Measurements from ENCODE around the gene RIIAD1. TPM values are rescaled to one million over a fixed set of nuclear protein-coding genes. Genes with fewer than 3 reads are reported as not detected.

Gene RIIAD1
- total and polyA plus RNA-seq, 3 experiments from 2014 or later, result not detected

DNA sequence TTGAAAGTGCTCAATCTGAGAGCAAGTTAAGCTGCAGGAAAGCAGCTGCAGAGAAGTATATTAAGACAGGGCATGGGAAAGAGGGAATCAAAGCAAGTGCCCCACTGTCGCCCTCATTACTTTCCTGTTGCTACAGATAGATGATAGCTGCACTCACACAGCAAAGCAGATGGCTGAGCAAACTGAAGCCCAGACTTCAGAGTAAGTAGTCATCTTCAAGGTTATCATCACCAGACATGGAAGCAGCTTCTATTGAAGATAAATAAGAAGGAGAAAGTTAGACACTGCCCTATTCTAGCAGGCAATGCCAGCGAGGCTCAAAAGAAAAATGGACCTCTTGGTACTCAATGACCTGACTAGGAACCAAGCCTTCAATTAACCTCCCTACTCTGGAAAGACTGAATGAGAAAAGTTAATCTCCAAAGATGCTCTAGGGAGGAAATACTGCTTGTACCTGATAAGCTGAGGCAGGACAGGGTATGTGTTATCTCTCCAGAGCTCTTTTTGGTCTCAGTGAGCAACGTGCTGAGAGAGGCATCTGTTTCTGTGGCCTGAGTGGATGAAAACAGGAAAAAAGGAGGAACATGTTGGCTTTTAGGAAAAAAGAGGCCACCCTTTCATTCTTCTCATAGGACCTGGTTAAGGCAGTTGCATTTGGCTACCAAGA is 53.1 kb downstream of the RIIAD1 start:
- H3K27me3 ChIP-seq (ENCODE audit: insufficient read depth, low read length, poor library complexity, severe bottlenecking), result no peaks in the 10 kb centered on the region
- Mint-ChIP-seq H3K27ac (no peak overlapping the region), H3K4me1 (no peaks in the 10 kb centered on the region)

DNA sequence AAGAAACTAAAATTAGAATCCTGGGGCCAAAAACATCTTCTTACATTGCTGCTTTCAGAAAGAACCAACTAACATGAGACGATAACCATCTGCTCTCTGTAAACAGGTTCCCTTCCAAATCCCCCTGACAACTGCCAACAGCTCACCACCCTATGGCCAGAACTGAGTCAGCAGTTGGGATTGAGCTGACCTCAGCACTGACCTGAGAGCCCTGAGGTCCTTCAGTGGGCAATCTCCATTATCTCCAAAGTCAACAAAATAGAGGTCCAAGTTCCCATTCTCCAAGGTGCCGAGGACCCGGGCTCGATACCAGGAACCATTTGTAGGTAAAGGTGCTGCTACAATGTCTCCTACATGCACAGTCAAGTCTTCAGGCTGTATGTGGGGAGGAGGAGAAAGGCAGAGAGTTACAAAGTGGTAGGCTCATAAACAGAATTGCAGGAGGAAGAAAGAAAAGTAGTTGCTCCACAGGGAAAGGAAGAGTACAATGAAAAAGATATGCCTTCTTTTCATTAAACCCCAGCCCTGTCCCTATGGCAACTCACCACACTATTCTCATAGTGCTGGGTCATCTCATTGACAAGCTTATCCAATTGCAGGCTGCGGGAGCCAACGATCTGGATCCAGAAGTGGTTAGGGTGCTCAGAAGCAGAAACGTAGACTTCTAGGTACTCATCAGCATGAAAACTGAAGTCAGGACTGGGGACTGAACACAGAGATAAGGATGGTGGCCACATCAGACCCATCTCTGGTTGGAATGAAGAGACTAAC is 54.8 kb downstream of the RIIAD1 start:
- no peaks in the 10 kb centered on the region for H3K4me1 Mint-ChIP-seq
- H3K27me3 Mint-ChIP-seq, result no peaks in the 10 kb centered on the region
- Histone ChIP-seq H3K27me3 (ENCODE audit: insufficient read depth, low read length, poor library complexity, severe bottlenecking) (no peaks in the 10 kb centered on the region), H3K4me1 (ENCODE audit: insufficient read depth, low read length) (no peaks in the 10 kb centered on the region), H3K36me3 (ENCODE audit: insufficient read depth, low read length) (peaks cover 35% of the 10 kb centered on the region), H3K4me3 (ENCODE audit: low read length) (no peak overlapping the region), H3K27ac (ENCODE audit: low read depth, low read length) (no peak overlapping the region), H3K9me3 (ENCODE audit: low read length) (no peaks in the 10 kb centered on the region)
- DNase-seq, result no peak
- H3K9me3 Mint-ChIP-seq, result no peaks in the 10 kb centered on the region
- no peak overlapping the region for H3K4me3 Mint-ChIP-seq
- peaks cover 8 to 78% (median 31%) of the 10 kb centered on the region in 3 donors for H3K36me3 Mint-ChIP-seq
- H3K27ac Mint-ChIP-seq, result peak overlapping the region in 1 of 8 donors; percentile 50
- ChIA-PET POLR2A (no interaction called here), CTCF (interaction anchor here (1.4 kb wide), 1 partner anchor 13 kb away, joined by 4 read pairs; no protein-coding TSS in a partner anchor)

More for the DNA sequence above, 53.1 kb downstream of the RIIAD1 start:
- H3K9me3 Mint-ChIP-seq, result no peaks in the 10 kb centered on the region
- H3K27me3 Mint-ChIP-seq, result no peaks in the 10 kb centered on the region
- Histone ChIP-seq H3K36me3 (ENCODE audit: insufficient read depth, low read length) (peaks cover 35% of the 10 kb centered on the region), H3K4me3 (ENCODE audit: low read length) (no peak overlapping the region), H3K27ac (ENCODE audit: low read depth, low read length) (no peak overlapping the region), H3K4me1 (ENCODE audit: insufficient read depth, low read length) (no peaks in the 10 kb centered on the region), H3K9me3 (ENCODE audit: low read length) (no peaks in the 10 kb centered on the region)
- ChIA-PET POLR2A (no interaction called here), CTCF (interaction anchor here (1.2 to 1.4 kb wide), 2 partner anchors 15 kb away, joined by 3 to 4 read pairs; no protein-coding TSS in a partner anchor)
- H3K36me3 Mint-ChIP-seq, result peaks cover 8 to 69% (median 28%) of the 10 kb centered on the region in 3 donors
- DNase-seq, result no peak
- no peak overlapping the region for H3K4me3 Mint-ChIP-seq

DNA sequence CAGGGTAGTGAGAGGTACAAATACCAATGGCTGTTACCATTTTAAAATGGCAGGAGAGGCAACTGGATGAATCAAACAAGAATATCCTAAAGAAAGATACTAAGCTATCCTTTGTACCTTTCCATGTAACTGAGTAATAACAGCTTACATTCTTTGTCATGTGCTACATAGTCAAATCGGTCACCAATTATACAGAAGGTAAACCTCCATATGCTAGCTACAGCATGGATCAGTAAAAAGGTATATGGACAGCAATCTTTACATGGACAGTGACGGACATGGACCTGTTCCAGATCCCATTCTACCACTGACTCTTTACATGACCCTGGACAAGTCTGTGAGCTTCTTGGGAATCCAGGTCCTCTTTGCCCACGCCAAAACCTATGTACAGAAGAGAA is 55.3 kb downstream of the RIIAD1 start:
- no peak for DNase-seq
- ChIA-PET CTCF (no interaction called here), POLR2A (no interaction called here)
- Mint-ChIP-seq H3K9me3 (no peaks in the 10 kb centered on the region), H3K4me3 (no peak overlapping the region), H3K27ac (no peak overlapping the region), H3K36me3 (peaks cover 12 to 80% (median 34%) of the 10 kb centered on the region in 3 donors), H3K4me1 (no peaks in the 10 kb centered on the region), H3K27me3 (no peaks in the 10 kb centered on the region)
- no peaks in the 10 kb centered on the region for H3K9me3 ChIP-seq (ENCODE audit: low read length)
- no peak overlapping the region for H3K27ac ChIP-seq (ENCODE audit: low read depth, low read length)
- no peaks in the 10 kb centered on the region for H3K4me1 ChIP-seq (ENCODE audit: insufficient read depth, low read length)
- no peak overlapping the region for H3K4me3 ChIP-seq (ENCODE audit: low read length)
- H3K36me3 ChIP-seq (ENCODE audit: insufficient read depth, low read length), result peaks cover 35% of the 10 kb centered on the region
- H3K27me3 ChIP-seq (ENCODE audit: insufficient read depth, low read length, poor library complexity, severe bottlenecking), result no peaks in the 10 kb centered on the region

DNA sequence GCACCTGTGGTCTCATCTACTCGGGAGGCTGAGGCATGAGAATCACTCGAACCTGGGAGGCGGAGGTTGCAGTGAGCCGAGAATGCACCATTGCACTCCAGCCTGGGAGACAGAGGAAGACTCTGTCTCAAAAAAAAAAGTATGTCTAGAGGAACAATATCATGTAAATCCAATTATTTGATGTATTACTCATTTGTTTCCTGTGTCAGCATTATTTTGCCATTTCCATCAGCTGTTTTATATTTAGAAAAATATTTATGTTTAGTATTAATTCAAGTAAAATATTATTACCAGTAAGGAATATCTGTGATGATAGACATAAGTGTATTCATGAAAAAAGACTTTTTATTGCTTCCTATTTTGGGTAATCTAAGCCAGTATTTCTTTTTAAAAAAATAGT is 56.0 kb downstream of the RIIAD1 start:
- Mint-ChIP-seq H3K27ac (no peak overlapping the region), H3K36me3 (peaks cover 12 to 84% (median 34%) of the 10 kb centered on the region in 3 donors), H3K4me3 (no peak overlapping the region), H3K27me3 (no peaks in the 10 kb centered on the region), H3K9me3 (no peaks in the 10 kb centered on the region), H3K4me1 (no peaks in the 10 kb centered on the region)
- Histone ChIP-seq H3K27me3 (ENCODE audit: insufficient read depth, low read length, poor library complexity, severe bottlenecking) (no peaks in the 10 kb centered on the region), H3K4me3 (ENCODE audit: low read length) (no peak overlapping the region), H3K27ac (ENCODE audit: low read depth, low read length) (no peak overlapping the region), H3K9me3 (ENCODE audit: low read length) (no peaks in the 10 kb centered on the region), H3K4me1 (ENCODE audit: insufficient read depth, low read length) (no peaks in the 10 kb centered on the region), H3K36me3 (ENCODE audit: insufficient read depth, low read length) (peaks cover 35% of the 10 kb centered on the region)
- CTCF ChIA-PET, result no interaction called here
- no peak for DNase-seq
- POLR2A ChIA-PET, result no interaction called here

Other genes starting within 250 kb of the RIIAD1 start
- 1 to 10 TPM; 1.1 to 1.6 TPM for gene CGN, start 210.1 kb upstream of the RIIAD1 start, total RNA-seq
- gene CGN, start 210.1 kb upstream of the RIIAD1 start, polyA plus RNA-seq, result 0.36 TPM
- 1 to 10 TPM; 2.0 to 2.3 TPM for gene TUFT1, start 181.2 kb upstream of the RIIAD1 start, total RNA-seq
- gene TUFT1, start 181.2 kb upstream of the RIIAD1 start, polyA plus RNA-seq, result 1.8 TPM
- 10 to 100 TPM; 30.1 to 32.1 TPM for gene SNX27, start 109.5 kb upstream of the RIIAD1 start, total RNA-seq
- 13.7 TPM for gene SNX27, start 109.5 kb upstream of the RIIAD1 start, polyA plus RNA-seq
- not detected for gene CELF3, start 4.7 kb upstream of the RIIAD1 start, total RNA-seq
- not detected for gene CELF3, start 4.7 kb upstream of the RIIAD1 start, polyA plus RNA-seq
- 100 to 1,000 TPM; 190 to 195 TPM for gene MRPL9, start 42.0 kb downstream of the RIIAD1 start, total RNA-seq
- gene MRPL9, start 42.0 kb downstream of the RIIAD1 start, polyA plus RNA-seq, result 132 TPM
- 10 to 100 TPM; 16.4 to 17.4 TPM for gene TDRKH, start 69.0 kb downstream of the RIIAD1 start, total RNA-seq
- gene TDRKH, start 69.0 kb downstream of the RIIAD1 start, polyA plus RNA-seq, result 20.5 TPM
- under 1 TPM in 1 of 2 experiments, not detected in 1; 0.09 TPM for gene LINGO4, start 83.9 kb downstream of the RIIAD1 start, total RNA-seq
- 0.28 TPM for gene LINGO4, start 83.9 kb downstream of the RIIAD1 start, polyA plus RNA-seq
- gene RORC, start 110.3 kb downstream of the RIIAD1 start, total RNA-seq, result 1 to 10 TPM; 1.3 to 1.5 TPM
- 46.4 TPM for gene RORC, start 110.3 kb downstream of the RIIAD1 start, polyA plus RNA-seq
- 1 to 10 TPM; 1.9 to 2.0 TPM for gene C2CD4D, start 118.3 kb downstream of the RIIAD1 start, total RNA-seq
- 3.7 TPM for gene C2CD4D, start 118.3 kb downstream of the RIIAD1 start, polyA plus RNA-seq
- gene THEM5, start 132.2 kb downstream of the RIIAD1 start, total RNA-seq, result not detected
- gene THEM5, start 132.2 kb downstream of the RIIAD1 start, polyA plus RNA-seq, result 0.38 TPM
- 10 to 100 TPM; 31.4 to 31.7 TPM for gene THEM4, start 188.0 kb downstream of the RIIAD1 start, total RNA-seq
- gene THEM4, start 188.0 kb downstream of the RIIAD1 start, polyA plus RNA-seq, result 77.0 TPM